Dermis blood vessel endothelial cell (primary cell): ENCODE measurements around the gene NIPSNAP2. TPM values are rescaled to one million over a fixed set of nuclear protein-coding genes. Genes with fewer than 3 reads are reported as not detected.
A peak's percentile ranks its signal among the peaks of the same experiment; 100 is the strongest.
"Not testable (repeated sequence)": the region's sequence is repeated elsewhere in the genome, so short reads cannot be mapped to it uniquely, and the experiment has no call there.

Source experiments
- DNase-seq: peaks from one replicate; pipeline ENCODE4 v3.0.0; 2010
- total RNA-seq: library from RNA; depleted of rRNA; stranded (reverse); fragments of >200 nt; gene quantifications from 2 replicates; pipeline ENCODE4 v1.2.3, GENCODE V29; 2014

Gene NIPSNAP2
- 37.3 and 43.8 TPM in 2 replicates for total RNA-seq

DNA sequence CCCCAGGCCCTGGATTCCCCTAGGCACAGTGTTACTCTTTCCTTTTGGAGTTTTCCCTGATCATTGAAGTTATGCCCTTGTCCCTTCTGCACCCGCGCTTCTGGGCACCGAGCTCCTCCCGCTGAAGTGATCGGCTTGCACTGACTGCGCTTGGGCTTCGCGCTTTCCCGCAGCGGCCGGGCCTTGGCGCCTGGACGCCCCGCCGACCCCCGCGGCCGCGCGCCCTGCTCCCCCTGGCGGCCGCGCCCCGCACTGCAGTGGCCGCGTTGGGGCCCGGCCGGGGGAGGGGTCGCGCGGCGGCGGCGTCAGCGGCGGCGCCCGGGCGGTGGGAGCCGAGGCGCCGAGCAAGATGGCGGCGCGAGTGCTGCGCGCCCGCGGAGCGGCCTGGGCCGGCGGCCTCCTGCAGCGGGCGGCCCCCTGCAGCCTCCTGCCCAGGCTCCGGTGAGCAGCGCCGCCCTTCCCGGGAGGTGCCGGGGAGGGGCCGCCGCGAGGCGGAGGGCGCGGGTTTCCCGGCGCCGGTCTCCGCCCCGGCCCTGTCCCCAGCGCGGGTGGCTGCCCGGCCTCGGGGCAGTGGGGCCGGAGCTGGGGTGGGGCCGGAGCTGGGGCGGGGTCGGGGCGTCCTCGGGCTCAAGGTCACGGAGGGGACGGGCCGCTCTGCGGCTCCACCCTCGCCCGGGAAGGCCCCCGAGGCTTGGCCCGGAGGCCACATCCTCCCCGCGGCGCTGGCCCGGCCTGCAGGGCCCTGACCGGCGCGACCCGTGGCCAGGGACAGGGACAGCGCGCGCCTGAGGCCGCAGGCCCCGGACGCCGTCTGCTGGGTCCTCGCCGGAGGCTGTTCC lies at the start of gene NIPSNAP2:
Gene NIPSNAP2, plus strand, starts transcription at position 325 of the 839 bp plus-strand sequence. Its CDS starts 25 bp downstream, at position 350.
- DNase-seq = peak; percentile 69

DNA sequence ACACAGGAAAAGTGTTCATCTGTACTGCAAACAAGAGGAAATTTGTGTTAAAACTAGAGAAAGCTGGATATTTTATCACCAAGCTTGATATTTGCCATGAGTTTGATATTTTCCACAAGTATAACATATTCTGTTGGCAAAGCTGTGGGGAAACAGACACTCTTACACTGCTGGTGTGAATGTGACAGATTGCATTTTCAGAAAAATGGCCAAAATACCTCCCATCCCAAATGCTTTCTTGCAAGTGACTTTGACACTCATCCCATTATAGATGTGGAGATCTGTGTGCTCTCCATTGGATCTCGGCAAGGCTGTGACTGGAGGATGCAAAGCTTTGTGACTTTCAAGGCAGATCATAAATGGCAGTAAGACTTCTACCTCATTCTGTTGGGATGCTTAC lies 46.6 kb upstream of the NIPSNAP2 start:
- no peak for DNase-seq

DNA sequence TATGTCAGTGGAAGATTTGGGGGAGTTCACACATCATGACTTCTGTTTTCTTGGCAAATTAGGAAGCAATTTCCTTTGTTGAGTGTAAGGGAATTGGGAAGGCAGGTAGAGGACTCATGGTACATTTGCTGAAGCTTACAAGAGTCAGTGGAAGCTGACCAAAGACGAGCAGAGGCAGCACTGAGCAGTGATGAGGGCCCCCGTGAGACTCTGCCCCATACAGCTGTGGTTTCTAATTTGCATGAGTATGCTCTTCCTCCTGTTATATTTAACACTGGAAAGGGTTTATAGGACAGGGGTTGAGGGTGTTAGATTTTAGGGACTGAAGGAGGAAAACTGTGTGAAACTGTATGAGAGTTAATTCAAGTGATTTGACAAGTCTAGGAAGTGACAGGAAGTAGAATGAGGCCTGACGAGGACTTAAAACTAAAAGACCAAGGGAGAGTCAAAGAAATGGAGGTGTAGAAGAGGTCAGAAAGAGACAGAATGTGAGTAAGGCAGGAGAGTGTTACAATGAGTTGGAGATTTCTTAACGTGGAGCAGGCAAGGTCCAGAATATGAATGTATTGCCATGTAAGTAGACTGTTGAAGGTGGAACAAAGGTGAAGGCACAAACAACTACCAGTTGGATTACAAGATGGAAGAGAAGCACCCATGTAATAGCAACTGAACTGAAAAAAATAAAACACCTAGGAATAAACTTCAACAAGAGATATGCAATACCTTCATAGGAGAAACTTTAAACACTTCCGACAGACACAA lies 36.2 kb upstream of the NIPSNAP2 start:
- DNase-seq = no peak

DNA sequence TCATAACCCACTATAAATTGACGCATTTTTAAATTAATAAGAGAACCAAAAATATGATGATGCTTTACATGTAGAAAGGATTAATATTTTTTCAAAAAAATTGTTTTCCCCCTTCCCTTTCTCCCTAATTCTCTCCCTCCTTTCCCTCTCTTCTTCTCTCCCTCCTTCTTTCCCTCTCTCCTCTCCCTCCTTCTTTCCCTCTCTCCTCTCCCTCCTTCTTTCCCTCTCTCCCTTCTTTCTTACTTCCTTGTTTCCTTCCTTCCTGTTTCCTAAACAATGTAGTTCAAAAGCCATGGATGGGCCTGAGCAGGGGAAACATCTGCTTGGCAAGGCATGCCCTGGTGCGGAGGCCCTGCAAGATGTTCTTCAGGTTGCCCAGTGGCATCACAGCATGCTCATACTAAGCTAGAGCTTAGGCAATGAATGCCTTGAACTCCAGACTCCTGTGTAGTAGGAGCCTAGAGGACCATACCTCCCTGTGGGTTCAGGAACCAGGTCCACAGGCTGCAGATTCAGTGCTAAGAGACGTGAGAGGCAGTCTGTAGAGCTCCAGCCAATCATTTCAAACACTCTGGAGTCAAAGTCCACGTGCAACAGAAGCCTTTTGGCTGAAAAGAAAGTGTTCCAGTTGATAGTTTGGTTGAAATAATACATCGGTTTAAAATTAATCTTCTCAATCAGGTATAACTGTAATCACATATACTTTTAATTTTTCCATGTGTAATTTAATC lies 32.8 kb upstream of the NIPSNAP2 start:
- no peak for DNase-seq

DNA sequence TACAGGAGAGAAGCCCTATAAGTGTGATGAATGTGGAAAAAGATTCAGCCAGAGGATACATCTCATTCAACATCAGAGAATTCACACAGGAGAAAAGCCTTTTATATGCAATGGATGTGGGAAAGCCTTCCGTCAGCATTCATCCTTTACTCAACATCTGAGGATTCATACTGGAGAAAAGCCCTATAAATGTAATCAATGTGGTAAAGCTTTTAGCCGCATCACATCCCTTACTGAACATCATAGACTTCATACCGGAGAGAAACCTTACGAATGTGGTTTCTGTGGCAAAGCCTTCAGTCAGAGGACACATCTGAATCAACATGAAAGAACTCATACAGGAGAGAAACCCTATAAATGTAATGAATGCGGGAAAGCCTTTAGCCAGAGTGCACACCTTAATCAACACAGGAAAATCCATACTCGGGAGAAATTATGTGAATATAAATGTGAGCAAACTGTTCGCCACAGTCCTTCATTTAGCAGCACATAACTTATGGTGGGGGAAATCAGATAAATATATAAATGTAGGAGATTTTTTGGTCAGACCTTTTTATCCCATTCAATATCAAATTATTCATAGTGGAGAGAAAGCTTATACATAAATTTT lies 24.8 kb upstream of the NIPSNAP2 start:
- no peak for DNase-seq

DNA sequence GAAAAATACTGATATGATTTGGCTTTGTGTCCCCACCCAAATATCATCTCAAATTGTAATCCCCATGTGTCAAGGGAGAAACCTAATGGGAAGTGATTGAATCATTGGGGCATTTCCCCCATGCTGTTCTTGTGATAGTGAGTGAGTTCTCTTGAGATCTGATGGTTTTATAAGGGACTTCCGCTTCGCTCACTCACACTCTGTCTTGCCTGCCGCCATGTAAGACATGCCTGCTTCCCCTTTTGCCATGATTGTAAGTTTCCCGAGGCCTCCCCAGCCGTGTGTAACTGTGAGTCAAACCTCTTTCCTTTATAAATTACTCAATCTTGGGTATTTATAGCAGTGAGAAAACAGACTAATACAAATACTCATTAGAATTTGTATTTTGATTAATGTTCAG lies 17.8 kb upstream of the NIPSNAP2 start:
- DNase-seq = no peak

DNA sequence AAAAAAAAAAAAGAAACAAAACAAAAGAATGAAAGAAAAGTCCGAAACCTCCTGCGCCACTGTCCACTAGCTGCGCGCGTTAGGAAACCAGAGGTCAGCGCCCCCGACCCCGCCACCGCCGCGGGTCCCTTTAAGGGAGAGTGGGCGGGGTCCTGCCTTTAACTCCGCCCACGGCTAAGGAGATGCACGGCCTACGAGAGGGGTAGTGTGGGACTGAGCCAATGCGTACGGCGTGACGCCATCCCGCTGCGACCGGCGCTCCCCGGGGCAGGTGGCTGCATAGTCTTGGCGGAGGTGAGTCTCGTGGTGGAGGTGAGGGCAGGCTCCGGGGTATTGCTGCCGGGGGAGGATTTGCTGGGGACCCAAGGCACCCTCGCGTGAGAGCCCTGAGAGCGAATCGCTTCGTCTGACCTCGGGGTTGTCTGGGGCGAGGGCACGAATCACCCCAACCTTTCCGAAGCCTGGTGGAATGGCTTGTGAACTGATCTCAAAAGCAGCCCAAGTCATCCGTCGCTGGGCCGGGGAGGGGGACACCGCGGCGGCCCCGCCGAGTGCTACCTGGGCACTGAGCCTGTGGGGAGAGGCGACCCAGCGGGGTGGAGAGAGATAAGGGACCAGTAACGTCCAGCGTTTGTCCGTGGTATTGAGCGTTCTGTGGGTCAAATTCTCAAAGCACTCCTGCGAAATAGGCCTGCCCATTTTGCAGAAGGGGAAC lies 12.6 kb upstream of the NIPSNAP2 start, which contains the start of gene MRPS17:
Gene MRPS17, plus strand, starts transcription at position 241 of the 715 bp plus-strand sequence. CDS start 1,319 bp downstream, outside the sequence.
- peak; percentile 94 for DNase-seq

DNA sequence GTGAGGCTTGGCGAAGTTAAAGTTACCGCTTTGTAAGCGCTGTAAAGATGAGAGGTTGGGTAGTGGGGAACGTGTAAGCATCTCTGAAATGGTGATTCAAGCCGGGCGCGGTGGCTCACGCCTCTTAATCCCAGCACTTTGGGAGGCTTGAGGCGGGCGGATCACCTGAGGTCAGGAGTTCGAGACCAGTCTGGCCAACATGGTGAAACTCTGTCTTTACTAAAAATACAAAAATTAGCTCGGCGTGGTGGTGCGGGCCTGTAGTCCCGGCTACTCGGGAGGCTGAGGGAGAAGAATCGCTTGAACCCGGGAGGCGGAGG lies 12.1 kb upstream of the NIPSNAP2 start:
- DNase-seq = not testable (repeated sequence)

DNA sequence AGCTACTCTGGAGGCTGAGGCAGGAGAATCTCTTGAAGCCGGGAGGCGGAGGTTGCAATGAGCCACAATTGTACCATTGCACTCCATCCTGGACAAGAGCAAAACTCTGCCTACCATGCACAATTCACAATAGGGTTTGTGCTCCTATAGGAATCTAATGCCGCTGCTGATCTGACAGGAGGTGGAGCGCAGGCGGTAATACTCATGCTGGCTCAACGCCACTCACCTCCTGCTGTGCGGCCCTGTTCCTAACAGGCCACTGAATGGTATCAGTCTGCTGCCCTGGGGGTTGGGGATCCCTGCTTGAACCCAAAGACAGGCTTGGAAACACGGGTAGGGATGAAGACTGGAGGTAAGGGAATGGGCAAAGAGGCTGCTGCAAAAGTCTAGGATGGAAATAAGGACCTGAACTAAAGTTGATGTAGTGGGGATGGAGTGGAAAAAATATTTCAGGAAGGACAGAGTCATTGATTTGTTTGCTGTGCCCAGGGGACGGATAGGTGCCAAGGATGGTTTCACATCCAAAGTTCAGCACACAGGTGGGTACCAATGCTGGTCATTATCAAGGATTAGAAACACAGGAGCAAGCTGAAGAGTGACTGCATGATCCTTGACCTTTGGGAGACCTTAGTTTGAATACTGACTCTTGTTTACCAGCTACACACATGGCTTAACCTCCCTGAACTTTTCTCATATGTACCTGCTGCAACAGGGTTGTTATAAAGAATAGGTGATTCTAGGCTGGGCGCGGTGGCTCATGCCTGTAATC lies 10.5 kb upstream of the NIPSNAP2 start:
- DNase-seq = no peak

DNA sequence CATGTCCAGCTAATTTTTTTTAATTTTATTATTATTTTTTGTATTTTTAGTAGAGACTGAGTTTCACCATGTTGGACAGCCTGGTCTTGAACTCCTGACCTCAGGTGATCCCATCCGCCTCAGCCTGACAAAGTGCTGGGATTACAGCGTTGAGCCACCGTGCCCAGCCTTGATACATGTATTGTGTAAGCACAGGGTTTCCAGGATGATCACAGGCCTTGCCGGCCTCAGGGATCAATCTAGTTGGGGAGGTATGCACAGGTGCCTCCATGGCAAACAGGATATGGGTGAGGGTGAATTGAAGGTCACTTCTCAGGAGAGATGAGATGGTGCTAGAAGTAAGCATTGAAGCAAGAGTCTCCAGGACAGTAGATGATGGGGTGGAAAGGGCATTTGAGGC lies 7.2 kb upstream of the NIPSNAP2 start:
- no peak for DNase-seq

DNA sequence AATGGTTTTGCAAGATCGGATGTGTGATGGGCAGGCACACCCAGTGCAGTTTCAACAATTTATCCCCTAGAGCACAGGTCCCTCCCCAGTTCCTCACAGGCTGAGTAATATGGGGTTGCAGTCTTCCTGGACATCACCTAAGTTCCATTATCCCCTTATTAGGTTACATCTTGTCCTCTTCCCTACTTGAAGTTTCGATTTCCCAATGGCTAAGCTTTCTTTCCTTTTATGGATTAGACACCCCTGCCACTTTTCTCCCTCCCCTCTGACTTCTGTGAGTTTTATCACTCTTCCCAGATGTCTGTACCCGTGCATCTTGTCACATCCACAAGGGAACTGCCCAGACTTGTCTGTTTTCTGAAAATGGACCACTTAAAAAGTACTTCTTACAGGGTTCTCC lies 2.4 kb upstream of the NIPSNAP2 start:
- no peak for DNase-seq

DNA sequence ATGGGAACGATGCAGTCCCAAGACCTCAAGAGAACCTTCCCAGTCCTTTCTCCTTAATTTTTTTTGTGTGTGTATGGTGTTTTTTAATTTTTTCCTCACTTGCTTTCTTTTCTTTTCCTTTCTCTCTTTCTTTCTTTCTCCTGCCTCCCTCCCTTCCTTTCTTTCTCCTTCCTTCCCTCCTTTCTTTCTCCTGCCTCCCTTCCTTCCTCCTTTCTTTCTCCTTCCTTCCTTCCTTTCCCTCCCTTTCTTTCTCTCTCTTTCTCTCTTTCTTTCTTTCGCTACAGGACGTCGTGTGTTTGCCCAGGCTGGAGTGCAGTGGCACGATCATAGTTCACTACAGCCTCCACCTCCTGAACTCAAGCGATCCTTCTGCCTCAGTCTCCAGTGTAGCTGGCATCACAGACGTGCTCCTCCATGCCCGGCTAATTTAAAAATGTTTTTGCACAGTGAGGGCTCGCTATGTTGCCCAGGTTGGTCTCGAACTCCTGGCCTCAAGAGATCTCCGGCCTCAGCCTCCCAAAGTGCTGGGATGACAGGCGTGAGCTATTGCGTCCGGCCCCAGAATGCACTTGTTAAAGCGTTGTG lies 709 bp upstream of the NIPSNAP2 start:
- no peak for DNase-seq

DNA sequence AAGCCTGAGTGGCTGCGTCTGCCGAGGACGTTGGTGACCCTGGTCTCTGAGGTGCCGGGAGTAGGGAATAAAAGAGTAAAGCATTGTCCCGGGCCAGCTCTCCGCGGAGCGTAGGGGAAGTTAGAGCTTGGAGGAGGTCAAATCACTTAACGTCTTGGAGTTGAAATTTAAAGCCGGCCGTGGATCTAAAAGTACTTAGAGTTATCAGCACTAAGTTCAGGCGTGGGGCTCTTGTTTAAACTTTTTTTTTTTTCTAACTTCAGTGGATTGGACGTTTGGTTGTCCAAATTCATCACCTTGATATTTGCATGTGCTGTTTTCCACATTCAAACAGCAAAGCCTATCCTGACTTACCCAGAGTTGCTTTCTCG lies 700 bp downstream of the NIPSNAP2 start:
- DNase-seq = no peak

DNA sequence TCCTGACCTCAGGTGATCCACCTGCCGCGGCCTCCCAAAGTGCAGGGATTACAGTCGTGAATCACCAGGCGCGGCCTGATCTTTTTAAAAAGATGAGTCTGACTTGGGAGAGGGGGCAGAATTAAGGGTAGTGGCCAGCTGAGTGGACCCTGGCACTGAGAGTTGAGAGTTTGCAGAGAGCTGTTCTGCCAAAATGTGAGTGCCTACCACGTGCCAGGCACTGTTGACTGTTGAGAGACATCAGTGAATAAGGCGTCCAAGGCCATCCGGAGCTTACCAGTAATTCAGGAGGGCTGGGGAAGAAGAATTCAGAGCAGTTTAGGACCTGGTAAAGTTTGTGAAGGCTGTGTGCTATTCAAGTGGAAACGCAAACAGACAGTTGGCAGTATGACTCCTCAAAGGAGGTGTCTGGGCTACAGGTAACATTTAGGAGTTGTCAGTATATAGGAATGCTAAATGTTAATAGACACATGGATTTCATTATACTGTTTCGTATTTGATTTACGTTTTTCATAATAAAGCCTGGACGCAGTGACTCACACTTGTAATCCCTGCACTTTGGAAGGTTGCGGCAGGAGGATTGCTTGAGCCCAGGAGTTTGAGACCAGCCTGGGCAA lies 1.5 kb downstream of the NIPSNAP2 start:
- DNase-seq = no peak

DNA sequence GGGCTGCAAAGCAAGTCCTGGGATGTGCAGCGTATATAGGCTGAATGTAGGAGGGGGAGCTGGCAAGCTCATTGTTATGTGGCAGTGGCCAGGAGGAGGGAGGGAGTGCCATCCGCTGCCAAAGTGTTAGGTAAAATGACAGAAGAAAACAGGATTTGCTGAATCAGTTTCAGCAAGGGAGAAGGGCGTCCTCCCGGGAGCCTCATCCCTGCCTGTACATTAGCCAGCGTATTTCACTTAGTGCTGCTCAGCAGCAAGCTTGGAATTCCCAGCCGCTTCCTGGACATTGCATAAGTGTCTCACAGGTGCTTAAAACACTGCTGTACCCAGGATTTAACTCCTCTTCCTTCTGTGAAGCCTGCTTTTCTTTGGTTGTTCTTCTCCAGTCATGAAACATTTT lies 2.5 kb downstream of the NIPSNAP2 start:
- DNase-seq = no peak

DNA sequence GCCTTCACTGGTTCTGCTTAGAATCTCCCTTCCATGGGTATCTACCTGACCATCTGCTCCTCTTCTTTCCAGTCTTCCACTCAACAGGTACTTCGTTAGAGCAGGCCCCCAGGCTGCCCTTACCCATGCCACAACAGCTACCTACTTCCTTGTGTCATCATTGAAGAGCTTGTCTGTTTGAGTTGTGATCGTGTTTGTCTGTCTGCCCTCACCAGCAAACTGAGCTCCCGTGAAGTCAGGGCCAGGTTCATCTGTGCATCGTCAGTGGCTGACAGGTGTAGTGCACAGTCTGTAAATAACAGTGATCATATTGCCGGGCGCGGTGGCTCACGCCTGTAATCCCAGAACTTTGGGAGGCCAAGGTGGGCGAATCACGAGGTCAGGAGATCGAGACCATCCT lies 5.0 kb downstream of the NIPSNAP2 start:
- DNase-seq = no peak

DNA sequence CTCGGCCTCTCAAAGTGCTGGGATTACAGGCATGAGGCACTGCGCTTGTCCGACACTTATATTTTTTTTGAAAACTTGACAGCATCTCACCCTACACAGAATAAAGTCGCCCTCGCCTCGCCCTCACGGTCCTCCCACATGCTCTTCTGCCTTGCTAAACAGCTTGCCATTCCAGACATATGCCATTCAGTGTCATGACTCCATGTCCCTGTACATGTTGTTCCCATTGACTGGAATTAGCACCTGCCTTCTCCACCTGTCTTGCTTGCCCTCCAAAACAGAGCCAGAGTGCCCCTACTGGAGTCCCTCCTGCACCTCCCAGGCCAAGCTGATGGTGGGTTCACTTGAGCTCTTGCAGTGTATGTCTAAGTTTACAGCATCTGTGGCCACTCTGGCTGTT lies 6.2 kb downstream of the NIPSNAP2 start:
- no peak for DNase-seq

DNA sequence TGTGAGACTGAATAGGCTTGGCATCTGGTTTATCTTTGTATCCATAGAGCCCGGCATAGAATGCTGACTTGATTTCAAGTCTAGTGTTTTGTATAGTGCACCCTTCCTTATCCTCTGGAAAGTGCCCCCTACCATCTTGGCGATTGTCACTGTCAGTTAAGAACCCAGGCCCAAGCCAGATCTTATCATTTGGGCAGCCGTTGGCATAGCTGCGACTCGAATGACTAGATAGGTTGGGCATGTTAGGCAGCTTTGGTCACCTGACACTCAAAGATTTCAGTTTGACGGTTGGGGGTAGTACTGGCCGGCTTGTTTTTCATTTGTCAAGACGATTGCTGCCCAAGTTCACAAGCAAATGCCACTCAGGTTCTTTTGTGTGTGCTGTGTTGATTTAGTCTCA lies 6.6 kb downstream of the NIPSNAP2 start:
- DNase-seq = no peak

DNA sequence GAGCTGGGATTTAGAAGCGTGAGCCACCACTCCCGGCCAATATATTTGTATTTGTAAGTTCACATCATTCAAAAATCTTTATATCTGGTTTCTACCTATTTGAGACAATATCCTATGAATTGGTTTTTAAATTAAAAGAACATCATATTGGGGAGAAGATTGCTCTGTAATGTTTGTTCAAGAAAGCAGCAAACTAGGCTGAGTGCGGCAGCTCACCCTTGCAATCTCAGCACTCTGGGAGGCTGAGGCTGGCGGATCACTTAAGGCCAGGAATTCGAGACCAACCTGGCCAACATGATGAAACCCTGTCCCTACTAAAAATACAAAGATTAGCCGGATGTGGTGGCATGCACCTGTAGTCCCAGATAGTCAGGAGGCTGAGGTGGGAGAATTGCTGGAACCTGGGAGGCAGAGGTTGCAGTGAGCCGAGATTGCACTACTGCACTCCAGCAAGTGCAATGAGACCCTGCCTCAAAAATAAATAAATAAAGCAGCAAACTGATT lies 9.4 kb downstream of the NIPSNAP2 start:
- DNase-seq = no peak

DNA sequence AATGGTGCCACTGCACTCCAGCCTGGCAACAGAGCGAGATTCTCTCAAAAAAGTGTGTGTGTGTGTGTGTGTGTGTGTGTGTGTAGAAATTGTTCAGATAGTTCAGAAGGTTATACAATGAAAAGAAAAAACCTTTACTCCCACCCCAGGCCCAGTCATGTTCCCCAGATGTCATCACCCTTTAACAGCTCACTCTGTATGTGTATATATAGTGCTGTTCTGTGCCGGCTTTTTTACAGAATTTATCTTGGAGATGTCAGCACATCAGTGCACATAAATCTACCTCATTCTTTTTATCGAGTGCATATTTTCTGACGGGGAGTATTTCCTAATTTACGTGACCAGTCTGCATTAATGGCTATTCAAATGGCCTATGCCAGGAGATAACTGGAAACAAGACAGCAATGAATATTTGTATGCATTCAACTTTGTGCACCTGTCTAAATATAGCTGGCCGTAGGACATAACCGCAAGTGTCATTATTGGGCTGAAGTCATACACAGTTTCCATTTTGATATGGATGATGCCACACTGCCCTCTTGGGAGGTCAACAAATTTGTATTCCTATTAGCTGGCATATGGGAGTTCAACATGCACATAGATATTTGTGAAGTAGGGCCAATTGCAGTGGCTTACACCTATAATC lies 11.7 kb downstream of the NIPSNAP2 start:
- no peak for DNase-seq
